Gastrocnemius medialis (tissue), 4 donors: ENCODE measurements around the gene OR14A2. TPM values are rescaled to one million over a fixed set of nuclear protein-coding genes. Genes with fewer than 3 reads are reported as not detected.
"Not testable (repeated sequence)": the region's sequence is repeated elsewhere in the genome, so short reads cannot be mapped to it uniquely, and the experiment has no call there.

Experiments
- ATAC-seq, 2 donors: fragments of 150-250 bp; one replicate each; pipeline ENCODE4 v1.9.1; 2016
- DNase-seq, 2 donors: peaks; one replicate each; pipeline ENCODE4 v3.0.0-alpha.2; 2019
- H3K27ac ChIP-seq, 4 donors: fragments of 200-600 bp; sonication (generic); 1 replicate in 1 of 4; 2 replicates in 3 of 4; pipeline ENCODE4 v1.5.1; 2016 to 2018; ENCODE audit warnings: mild to moderate bottlenecking in 2 of 4, moderate library complexity in 1 of 4
- H3K27me3 ChIP-seq, 3 donors: fragments of 200-600 bp; sonication (generic) in 2 of 3; 1 replicate in 1 of 3; 2 replicates in 2 of 3; pipeline versions ENCODE4 v1.5.1 to v1.6.0; 2016 to 2019; ENCODE audit warnings: mild to moderate bottlenecking in 1 of 3, moderate library complexity in 1 of 3
- H3K36me3 ChIP-seq, 2 donors: fragments of 200-600 bp; sonication (generic) in 1 of 2; one replicate each; pipeline ENCODE4 v1.5.1; 2017 to 2018
- H3K4me1 ChIP-seq, 2 donors: fragments of 200-600 bp; sonication (generic) in 1 of 2; one replicate each; pipeline ENCODE4 v1.5.1; 2016 to 2017; ENCODE audit warnings: mild to moderate bottlenecking in 2 of 2
- H3K4me3 ChIP-seq, 4 donors: fragments of 200-600 bp; sonication (generic) in 3 of 4; 1 replicate in 1 of 4; 2 replicates in 3 of 4; pipeline ENCODE4 v1.5.1; 2016 to 2019; ENCODE audit warnings: mild to moderate bottlenecking in 2 of 4
- H3K9me3 ChIP-seq, 3 donors: fragments of 200-600 bp; sonication (generic) in 2 of 3; 1 replicate in 1 of 3; 2 replicates in 2 of 3; pipeline ENCODE4 v1.5.1; 2016 to 2019
- CTCF ChIP-seq, 5 experiments: fragments of 450-650 bp in 3 of 5; fragments of 200-600 bp in 2 of 5; sonication (generic) in 2 of 5; IDR thresholded peaks in 4 of 5; conservative IDR thresholded peaks in 1 of 5; 1 replicate in 4 of 5; 2 replicates in 1 of 5; pipeline ENCODE4 v1.5.1; 2016 to 2019; ENCODE audit warnings: antibody characterized with exemption in 5 of 5, mild to moderate bottlenecking in 3 of 5, moderate library complexity in 3 of 5
- POLR2A ChIP-seq, 2 donors: fragments of 450-650 bp; IDR thresholded peaks; one replicate each; pipeline ENCODE4 v1.6.1; 2017; ENCODE audit warnings: antibody characterized with exemption in 2 of 2, mild to moderate bottlenecking in 2 of 2, moderate library complexity in 2 of 2
- in situ Hi-C, 4 donors: fragments of 200-750 bp; cut with MboI; loops; one replicate each; pipeline versions ENCODE4 v1.15.0 to v1.8.0; 2017; ENCODE audit warnings: low sequenced_read_pairs in 4 of 4
- intact Hi-C: fragments of 100-400 bp; cut with DNase I; formaldehyde crosslinking; loops from one replicate; pipeline ENCODE4 v1.15.1; 2023; ENCODE audit warnings: low total_unique reads
- total RNA-seq, 4 donors: library from RNA; depleted of rRNA; stranded (reverse); fragments of >200 nt; gene quantifications; one replicate each; pipeline versions ENCODE4 v1.1.0 to v1.2.3, GENCODE V29; 2016

OR14A2 gene
- total RNA-seq, 4 donors from 2014 or later: not detected

- DNase-seq (no peak), ATAC-seq (no peak)
- Histone ChIP-seq H3K27me3 (no peaks in the 10 kb centered on the region), H3K27ac (no peak overlapping the region), H3K36me3 (no peaks in the 10 kb centered on the region), H3K9me3 (no peaks in the 10 kb centered on the region), H3K4me1 (no peaks in the 10 kb centered on the region), H3K4me3 (no peak overlapping the region)
- in situ Hi-C loops: no loop called here
- TF ChIP-seq POLR2A (IDR thresholded peaks at IDR 0.05): no peak
- no peak for TF ChIP-seq CTCF (IDR thresholded peaks at IDR 0.05 in 4 of 5, conservative IDR thresholded peaks at IDR 0.05 in 1 of 5)
- intact Hi-C loops: no loop called here
Measured at GRCh38 chr1:247740721-247741120, 7.2 kb downstream of the OR14A2 start.

DNA sequence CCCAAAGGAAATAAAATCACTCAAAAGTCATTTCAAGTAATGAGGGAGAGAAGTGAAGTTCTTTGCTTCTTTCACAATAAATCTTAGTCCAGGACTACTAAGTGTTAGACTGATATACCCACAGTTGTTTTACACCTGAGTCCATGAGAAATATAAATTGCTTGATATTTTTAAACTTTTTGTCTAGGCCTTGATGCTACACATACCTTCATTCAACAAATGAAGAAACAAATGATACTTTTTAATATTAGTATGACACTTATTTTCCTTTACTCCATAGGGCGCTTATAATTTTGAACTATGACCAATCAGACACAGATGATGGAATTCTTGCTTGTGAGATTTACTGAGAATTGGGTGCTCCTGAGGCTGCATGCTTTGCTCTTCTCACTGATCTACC, 9.6 kb downstream of the OR14A2 start, which contains the start of gene OR14K1:
TSS of gene OR14K1 (plus strand) at position 301 of the 400 bp plus-strand sequence. CDS start at position 301, 0 bp downstream.
- Histone ChIP-seq H3K36me3 (no peaks in the 10 kb centered on the region), H3K4me1 (no peaks in the 10 kb centered on the region), H3K27ac (no peak within 1 kb of the TSS), H3K9me3 (no peaks in the 10 kb centered on the region), H3K27me3 (no peaks in the 10 kb centered on the region), H3K4me3 (no peak within 1 kb of the TSS)
- ATAC-seq (no peak), DNase-seq (no peak)
- intact Hi-C loops: no loop called here
- in situ Hi-C loops: no loop called here
- TF ChIP-seq CTCF (IDR thresholded peaks at IDR 0.05 in 4 of 5, conservative IDR thresholded peaks at IDR 0.05 in 1 of 5) (no peak), POLR2A (IDR thresholded peaks at IDR 0.05) (no peak)

DNA sequence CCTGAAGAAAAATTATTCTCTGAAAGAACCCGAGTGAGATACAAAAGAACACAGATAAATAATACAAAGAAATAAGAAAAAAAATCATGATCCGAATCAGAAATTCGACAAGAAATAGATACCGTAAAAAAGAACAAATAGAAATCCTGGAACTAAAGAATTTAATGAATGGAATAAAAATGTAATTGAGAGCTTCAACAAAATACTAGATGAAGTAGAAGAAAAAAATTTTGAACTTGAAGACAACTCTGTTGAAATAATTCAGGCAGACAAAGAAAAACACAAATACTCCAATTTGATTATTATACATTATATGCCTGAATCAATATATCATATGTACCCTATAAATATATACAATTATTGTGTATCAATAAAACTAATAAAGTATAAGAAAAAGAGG, 26.7 kb downstream of the OR14A2 start:
- Histone ChIP-seq H3K4me3 (no peak overlapping the region), H3K9me3 (no peaks in the 10 kb centered on the region), H3K27me3 (no peaks in the 10 kb centered on the region), H3K27ac (no peak overlapping the region), H3K4me1 (no peaks in the 10 kb centered on the region), H3K36me3 (no peaks in the 10 kb centered on the region)
- DNase-seq (no peak), ATAC-seq (no peak)
- in situ Hi-C loops (no loop called here), intact Hi-C loops (no loop called here)
- TF ChIP-seq POLR2A (IDR thresholded peaks at IDR 0.05) (no peak), CTCF (IDR thresholded peaks at IDR 0.05 in 4 of 5, conservative IDR thresholded peaks at IDR 0.05 in 1 of 5) (no peak)

- TF ChIP-seq POLR2A (IDR thresholded peaks at IDR 0.05) (no peak), CTCF (IDR thresholded peaks at IDR 0.05 in 4 of 5, conservative IDR thresholded peaks at IDR 0.05 in 1 of 5) (no peak)
- intact Hi-C loops: no loop called here
- H3K27me3 ChIP-seq: no peaks in the 10 kb centered on the region
- H3K27ac ChIP-seq: no peak within 1 kb of the TSS
- in situ Hi-C loops: no loop called here
- no peak for DNase-seq
- H3K4me3 ChIP-seq: no peak within 1 kb of the TSS
- H3K4me1 ChIP-seq: no peaks in the 10 kb centered on the region
- ATAC-seq: no peak
- H3K9me3 ChIP-seq: no peaks in the 10 kb centered on the region
- no peaks in the 10 kb centered on the region for H3K36me3 ChIP-seq
Measured at GRCh38 chr1:247716546-247716945, 31.4 kb downstream of the OR14A2 start, which contains the start of gene OR6F1. Gene OR6F1 (minus strand): TSS chr1:247716646. CDS start chr1:247712755, 3,891 bp downstream.

GRCh38 chr1:247713753-247714152, 34.2 kb downstream of the OR14A2 start:
- no peak overlapping the region for H3K27ac ChIP-seq
- no peaks in the 10 kb centered on the region for H3K9me3 ChIP-seq
- intact Hi-C loops (no loop called here), in situ Hi-C loops (no loop called here)
- TF ChIP-seq CTCF (IDR thresholded peaks at IDR 0.05 in 4 of 5, conservative IDR thresholded peaks at IDR 0.05 in 1 of 5) (no peak), POLR2A (IDR thresholded peaks at IDR 0.05) (no peak)
- no peak overlapping the region for H3K4me3 ChIP-seq
- H3K36me3 ChIP-seq: no peaks in the 10 kb centered on the region
- no peaks in the 10 kb centered on the region for H3K27me3 ChIP-seq
- ATAC-seq (no peak), DNase-seq (no peak)
- H3K4me1 ChIP-seq: no peaks in the 10 kb centered on the region

DNA sequence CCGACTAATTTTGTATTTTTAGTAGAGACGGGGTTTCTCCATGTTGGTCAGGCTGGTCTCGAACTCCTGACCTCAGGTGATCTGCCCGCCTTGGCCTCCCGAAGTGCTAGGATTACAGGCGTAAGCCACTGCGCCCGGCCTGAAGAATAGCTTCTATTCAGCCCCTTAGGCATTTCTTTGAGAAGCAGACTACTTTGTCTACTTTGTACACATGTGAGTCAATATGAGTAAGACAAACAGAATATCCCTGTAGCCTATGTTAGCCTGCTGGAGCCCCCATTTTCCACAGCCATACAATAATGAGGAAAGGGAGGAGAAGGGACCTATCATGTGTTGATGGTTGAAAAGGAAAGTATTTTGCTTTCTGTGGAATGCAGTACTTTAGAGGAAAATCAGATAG, 37.3 kb downstream of the OR14A2 start:
- H3K4me1 ChIP-seq, in situ Hi-C loops, H3K27ac ChIP-seq, intact Hi-C loops, H3K36me3 ChIP-seq, H3K9me3 ChIP-seq, H3K4me3 ChIP-seq, ATAC-seq, DNase-seq, H3K27me3 ChIP-seq: not testable (repeated sequence)
